Upper lobe of left lung (tissue), 4 donors: Measurements from ENCODE around the gene NIFK.

Experiments
- EP300 ChIP-seq, 4 donors: sonication (generic); formaldehyde crosslinking; IDR thresholded peaks; one replicate each; pipeline ENCODE4 v1.5.1; 2017; ENCODE audit warnings: antibody characterized with exemption in 4 of 4, control low read depth in 2 of 4
- POLR2A ChIP-seq, 4 donors: fragments of 450-650 bp; IDR thresholded peaks; one replicate each; pipeline ENCODE4 v1.5.1; 2016 to 2017; ENCODE audit warnings: antibody characterized with exemption in 4 of 4, mild to moderate bottlenecking in 2 of 4
- POLR2AphosphoS5 ChIP-seq, 2 donors: sonication (generic); formaldehyde crosslinking; IDR thresholded peaks; one replicate each; pipeline ENCODE4 v1.5.1; 2017; ENCODE audit warnings: antibody characterized with exemption in 2 of 2
- TF ChIP-seq, protein P1 (sequence below), 6 experiments: fragments of 450-650 bp in 4 of 6; fragments of 200-600 bp in 2 of 6; sonication (generic) in 2 of 6; IDR thresholded peaks; one replicate each; pipeline ENCODE4 v1.5.1; 2016 to 2019; ENCODE audit warnings: antibody characterized with exemption in 6 of 6

DNA sequence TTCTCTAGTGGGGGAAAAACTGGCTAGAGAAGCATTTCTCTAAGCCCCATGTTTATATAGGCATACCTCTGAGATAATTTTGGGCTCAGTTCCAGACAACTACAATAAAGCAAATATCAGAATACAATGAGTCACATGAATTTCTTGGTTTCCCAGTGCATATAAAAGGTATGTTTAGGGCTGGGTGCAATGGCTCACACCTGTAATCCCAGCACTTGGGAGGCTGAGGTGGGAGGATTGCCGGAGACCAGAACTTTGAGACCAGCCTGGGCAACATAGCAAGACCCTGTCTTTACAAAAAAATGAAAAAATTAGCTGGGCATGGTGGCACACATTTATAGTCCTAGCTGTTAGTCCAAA, 41.0 kb upstream of the NIFK start:
- TF ChIP-seq, protein P1, sequence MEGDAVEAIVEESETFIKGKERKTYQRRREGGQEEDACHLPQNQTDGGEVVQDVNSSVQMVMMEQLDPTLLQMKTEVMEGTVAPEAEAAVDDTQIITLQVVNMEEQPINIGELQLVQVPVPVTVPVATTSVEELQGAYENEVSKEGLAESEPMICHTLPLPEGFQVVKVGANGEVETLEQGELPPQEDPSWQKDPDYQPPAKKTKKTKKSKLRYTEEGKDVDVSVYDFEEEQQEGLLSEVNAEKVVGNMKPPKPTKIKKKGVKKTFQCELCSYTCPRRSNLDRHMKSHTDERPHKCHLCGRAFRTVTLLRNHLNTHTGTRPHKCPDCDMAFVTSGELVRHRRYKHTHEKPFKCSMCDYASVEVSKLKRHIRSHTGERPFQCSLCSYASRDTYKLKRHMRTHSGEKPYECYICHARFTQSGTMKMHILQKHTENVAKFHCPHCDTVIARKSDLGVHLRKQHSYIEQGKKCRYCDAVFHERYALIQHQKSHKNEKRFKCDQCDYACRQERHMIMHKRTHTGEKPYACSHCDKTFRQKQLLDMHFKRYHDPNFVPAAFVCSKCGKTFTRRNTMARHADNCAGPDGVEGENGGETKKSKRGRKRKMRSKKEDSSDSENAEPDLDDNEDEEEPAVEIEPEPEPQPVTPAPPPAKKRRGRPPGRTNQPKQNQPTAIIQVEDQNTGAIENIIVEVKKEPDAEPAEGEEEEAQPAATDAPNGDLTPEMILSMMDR (IDR thresholded peaks at IDR 0.05) = no peak
- TF ChIP-seq EP300 (IDR thresholded peaks at IDR 0.05) (no peak), POLR2AphosphoS5 (IDR thresholded peaks at IDR 0.05) (no peak), POLR2A (IDR thresholded peaks at IDR 0.05) (no peak)
